ENCODE data around the gene RAB25.
A peak's percentile ranks its signal among the peaks of the same experiment; 100 is the strongest.

RAB25 gene

GRCh38 chr1:156080241-156080862, 19.4 kb downstream of the RAB25 start:
- no peak for DNase-seq

GRCh38 chr1:156080863-156081179, 19.9 kb downstream of the RAB25 start:
- no peak for DNase-seq

GRCh38 chr1:156081180-156081916, 20.4 kb downstream of the RAB25 start:
- DNase-seq = no peak

- DNase-seq = no peak
Observed at GRCh38 chr1:156081917-156082308, 21.0 kb downstream of the RAB25 start.

- peak; percentile 57 to 75 for DNase-seq
Observed at GRCh38 chr1:156082309-156083091, 21.5 kb downstream of the RAB25 start, which contains the start of gene MEX3A. Gene MEX3A, minus strand, starts transcription at chr1:156082465. Its CDS starts 467 bp downstream, at chr1:156081998.

- no peak for DNase-seq
Observed at GRCh38 chr1:156083800-156084790, 23.1 kb downstream of the RAB25 start.

- DNase-seq = no peak
Observed at GRCh38 chr1:156086256-156086662, 25.3 kb downstream of the RAB25 start.

- DNase-seq = no peak
Observed at GRCh38 chr1:156089704-156090103, 28.7 kb downstream of the RAB25 start.

- no peak for DNase-seq
Observed at GRCh38 chr1:156090138-156090839, 29.3 kb downstream of the RAB25 start.

GRCh38 chr1:156090840-156091188, 29.9 kb downstream of the RAB25 start:
- peak; percentile 44 to 70 for DNase-seq

- DNase-seq = no peak
Observed at GRCh38 chr1:156091610-156092009, 30.6 kb downstream of the RAB25 start.

GRCh38 chr1:156095906-156096508, 35.0 kb downstream of the RAB25 start:
- no peak for DNase-seq

- peak; percentile 78 to 87 for DNase-seq
Observed at GRCh38 chr1:156096640-156097391, 35.9 kb downstream of the RAB25 start.

GRCh38 chr1:156097499-156098178, 36.7 kb downstream of the RAB25 start:
- no peak for DNase-seq

GRCh38 chr1:156098784-156099183, 37.8 kb downstream of the RAB25 start:
- DNase-seq = no peak

GRCh38 chr1:156099282-156099681, 38.3 kb downstream of the RAB25 start:
- DNase-seq = no peak

- DNase-seq = no peak
Observed at GRCh38 chr1:156100205-156100995, 39.4 kb downstream of the RAB25 start.

GRCh38 chr1:156101880-156102279, 40.9 kb downstream of the RAB25 start:
- no peak for DNase-seq
